ENCODE data around the gene NOS1.

NOS1 gene

GRCh38 chr12:117166107-117166506 is 195.3 kb downstream of the NOS1 start:
- DNase-seq = no peak

GRCh38 chr12:117165342-117165741 is 196.1 kb downstream of the NOS1 start:
- no peak for DNase-seq

- no peak for DNase-seq
Observed at GRCh38 chr12:117162633-117163032, 198.8 kb downstream of the NOS1 start.

GRCh38 chr12:117162167-117162539 is 199.3 kb downstream of the NOS1 start:
- DNase-seq = no peak

- no peak for DNase-seq
Observed at GRCh38 chr12:117161460-117162166, 199.8 kb downstream of the NOS1 start.

- DNase-seq = no peak
Observed at GRCh38 chr12:117159674-117160073, 201.8 kb downstream of the NOS1 start.

- no peak for DNase-seq
Observed at GRCh38 chr12:117158911-117159553, 202.4 kb downstream of the NOS1 start.
